Prostate gland (tissue), 2 donors: Measurements from ENCODE around the gene GNG8. TPM values are rescaled to one million over a fixed set of nuclear protein-coding genes. Genes with fewer than 3 reads are reported as not detected.

Experiments used
- DNase-seq: peaks from one replicate; pipeline ENCODE4 v3.0.0-alpha.2; 2019; ENCODE audit warnings: low spot score
- H3K27ac ChIP-seq, 2 donors: fragments of 200-600 bp; sonication (generic); 2 replicates each; pipeline ENCODE4 v1.5.1; 2017 to 2019
- H3K27me3 ChIP-seq: fragments of 200-600 bp; sonication (generic); replicated peaks from 2 replicates; pipeline ENCODE4 v1.5.1; 2019; ENCODE audit not compliant: insufficient read depth
- H3K36me3 ChIP-seq, 2 donors: fragments of 200-600 bp; sonication (generic); 1 replicate in 1 of 2; 2 replicates in 1 of 2; pipeline versions ENCODE4 v1.5.1 to v1.8.1; 2017 to 2019
- H3K4me1 ChIP-seq: fragments of 200-600 bp; sonication (generic); replicated peaks from 2 replicates; pipeline ENCODE4 v1.5.1; 2019
- H3K4me3 ChIP-seq, 2 donors: fragments of 200-600 bp; sonication (generic); 2 replicates each; pipeline ENCODE4 v1.5.1; 2017 to 2019
- H3K9me3 ChIP-seq: fragments of 200-600 bp; sonication (generic); 2 replicates; pipeline ENCODE4 v1.5.1; 2017
- POLR2A ChIP-seq: fragments of 450-650 bp; IDR thresholded peaks from one replicate; pipeline ENCODE4 v1.6.1; 2016; ENCODE audit warnings: antibody characterized with exemption, mild to moderate bottlenecking
- POLR2AphosphoS5 ChIP-seq: sonication (generic); formaldehyde crosslinking; IDR thresholded peaks from one replicate; pipeline ENCODE4 v1.6.1; 2017; ENCODE audit warnings: antibody characterized with exemption
- WGBS: methylation state at CpG from one replicate; pipeline ENCODE4 v1.1.5; 2018; 5-methylcytosine and 5-hydroxymethylcytosine counted together
- intact Hi-C: fragments of 100-400 bp; cut with DNase I; formaldehyde crosslinking; loops from one replicate; pipeline ENCODE4 v1.14.2; 2022
- total RNA-seq, 2 donors: library from RNA; depleted of rRNA; stranded (reverse); fragments of >200 nt; gene quantifications; one replicate each; pipeline ENCODE4 v1.1.0, GENCODE V29; 2016
- TF ChIP-seq, protein P1 (sequence below), 4 experiments: fragments of 200-600 bp in 2 of 4; fragments of 450-650 bp in 2 of 4; sonication (generic) in 2 of 4; IDR thresholded peaks; 1 replicate in 3 of 4; 2 replicates in 1 of 4; pipeline ENCODE4 v1.5.1; 2016 to 2019; ENCODE audit warnings: antibody characterized with exemption in 4 of 4, mild to moderate bottlenecking in 2 of 4, moderate library complexity in 2 of 4

The GNG8 gene
- total RNA-seq, 2 donors from 2014 or later = not detected

GRCh38 chr19:46646402-46646801 lies 10.4 kb upstream of the GNG8 start:
- Histone ChIP-seq H3K9me3 (no peaks in the 10 kb centered on the region), H3K4me3 (no peak overlapping the region), H3K36me3 (no peaks in the 10 kb centered on the region), H3K27ac (no peak overlapping the region), H3K27me3 (peaks cover 5% of the 10 kb centered on the region), H3K4me1 (no peaks in the 10 kb centered on the region)
- WGBS = 85% methylated on average over 3 of the region's 3 CpGs
- intact Hi-C loops = no loop called here
- no peak for DNase-seq
- TF ChIP-seq, protein P1, sequence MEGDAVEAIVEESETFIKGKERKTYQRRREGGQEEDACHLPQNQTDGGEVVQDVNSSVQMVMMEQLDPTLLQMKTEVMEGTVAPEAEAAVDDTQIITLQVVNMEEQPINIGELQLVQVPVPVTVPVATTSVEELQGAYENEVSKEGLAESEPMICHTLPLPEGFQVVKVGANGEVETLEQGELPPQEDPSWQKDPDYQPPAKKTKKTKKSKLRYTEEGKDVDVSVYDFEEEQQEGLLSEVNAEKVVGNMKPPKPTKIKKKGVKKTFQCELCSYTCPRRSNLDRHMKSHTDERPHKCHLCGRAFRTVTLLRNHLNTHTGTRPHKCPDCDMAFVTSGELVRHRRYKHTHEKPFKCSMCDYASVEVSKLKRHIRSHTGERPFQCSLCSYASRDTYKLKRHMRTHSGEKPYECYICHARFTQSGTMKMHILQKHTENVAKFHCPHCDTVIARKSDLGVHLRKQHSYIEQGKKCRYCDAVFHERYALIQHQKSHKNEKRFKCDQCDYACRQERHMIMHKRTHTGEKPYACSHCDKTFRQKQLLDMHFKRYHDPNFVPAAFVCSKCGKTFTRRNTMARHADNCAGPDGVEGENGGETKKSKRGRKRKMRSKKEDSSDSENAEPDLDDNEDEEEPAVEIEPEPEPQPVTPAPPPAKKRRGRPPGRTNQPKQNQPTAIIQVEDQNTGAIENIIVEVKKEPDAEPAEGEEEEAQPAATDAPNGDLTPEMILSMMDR (IDR thresholded peaks at IDR 0.05) = no peak

- intact Hi-C loops = no loop called here
- no peak overlapping the region for H3K4me3 ChIP-seq
- H3K4me1 ChIP-seq = no peaks in the 10 kb centered on the region
- DNase-seq = no peak
- H3K36me3 ChIP-seq = no peaks in the 10 kb centered on the region
- 23% methylated on average over 3 of the region's 3 CpGs for WGBS
- H3K27me3 ChIP-seq = peaks cover 5% of the 10 kb centered on the region
- H3K27ac ChIP-seq = no peak overlapping the region
- H3K9me3 ChIP-seq = no peaks in the 10 kb centered on the region
- TF ChIP-seq, protein P1 (IDR thresholded peaks at IDR 0.05) = no peak
- no peak for TF ChIP-seq POLR2A
- TF ChIP-seq POLR2AphosphoS5 = no peak
Observed at GRCh38 chr19:46644720-46645119, 8.7 kb upstream of the GNG8 start.

- 75% methylated on average over 2 of the region's 2 CpGs for WGBS
- intact Hi-C loops = no loop called here
- Histone ChIP-seq H3K27me3 (no peaks in the 10 kb centered on the region), H3K27ac (no peak overlapping the region), H3K9me3 (no peaks in the 10 kb centered on the region), H3K4me3 (no peak overlapping the region), H3K36me3 (no peaks in the 10 kb centered on the region), H3K4me1 (peaks cover 3% of the 10 kb centered on the region)
- DNase-seq = no peak
- TF ChIP-seq POLR2A (no peak), POLR2AphosphoS5 (no peak)
- TF ChIP-seq, protein P1 (IDR thresholded peaks at IDR 0.05) = no peak
Observed at GRCh38 chr19:46640656-46641055, 4.7 kb upstream of the GNG8 start.

GRCh38 chr19:46639358-46640182 lies 3.6 kb upstream of the GNG8 start:
- WGBS = 9% methylated on average over 44 of the region's 49 CpGs
- H3K27me3 ChIP-seq = no peaks in the 10 kb centered on the region

More at GRCh38 chr19:46639358-46640182, 3.6 kb upstream of the GNG8 start:
- Histone ChIP-seq H3K9me3 (no peaks in the 10 kb centered on the region), H3K4me1 (peaks cover 3% of the 10 kb centered on the region), H3K36me3 (no peaks in the 10 kb centered on the region), H3K4me3 (peak overlapping the region; percentile 20 to 37), H3K27ac (peak overlapping the region; percentile 69 to 73)
- TF ChIP-seq, protein P1 (IDR thresholded peaks at IDR 0.05) = no peak
- TF ChIP-seq POLR2A = no peak
- no peak for TF ChIP-seq POLR2AphosphoS5
- intact Hi-C loops = no loop called here
- DNase-seq = no peak
